Mesodermal cell (in vitro differentiated cells): Measurements from ENCODE around the gene RNF175.
A peak's percentile ranks its signal among the peaks of the same experiment; 100 is the strongest.

Experiments
- H3K27ac ChIP-seq: 2 replicates; pipeline ENCODE4 v1.7.0; 2013; ENCODE audit warnings: mild to moderate bottlenecking, low read depth, low read length, moderate library complexity; ENCODE audit not compliant: severe bottlenecking
- H3K36me3 ChIP-seq: 2 replicates; pipeline ENCODE4 v1.7.1; 2013; ENCODE audit warnings: mild to moderate bottlenecking, low read length, moderate library complexity; ENCODE audit not compliant: control insufficient read depth, insufficient read depth
- H3K4me1 ChIP-seq: one replicate; pipeline ENCODE4 v1.7.1; 2013; ENCODE audit warnings: mild to moderate bottlenecking, low read length; ENCODE audit not compliant: insufficient read depth, control insufficient read depth, poor library complexity, severe bottlenecking
- H3K4me3 ChIP-seq: 2 replicates; pipeline ENCODE4 v1.7.0; 2013; ENCODE audit warnings: low read length, control low read depth, mild to moderate bottlenecking; ENCODE audit not compliant: insufficient read depth, poor library complexity, severe bottlenecking; ENCODE audit errors: extremely low read depth
- H3K9me3 ChIP-seq: 2 replicates; pipeline ENCODE4 v1.7.1; 2013; ENCODE audit warnings: mild to moderate bottlenecking, low read length, moderate library complexity; ENCODE audit not compliant: control insufficient read depth
- WGBS, 2 experiments: methylation state at CpG; one replicate each; pipeline ENCODE4 v1.1.5; 2013; ENCODE audit warnings: missing lambda C conversion rate in 2 of 2; ENCODE audit not compliant: insufficient coverage in 2 of 2; 5-methylcytosine and 5-hydroxymethylcytosine counted together

RNF175 gene

GRCh38 chr4:153724606-153725005 is 35.2 kb downstream of the RNF175 start:
- WGBS, 2 experiments, result no CpG with 5 or more reads among the region's 5 CpGs
- Histone ChIP-seq H3K27ac (no peak overlapping the region), H3K4me3 (no peak overlapping the region), H3K4me1 (no peaks in the 10 kb centered on the region), H3K36me3 (no peaks in the 10 kb centered on the region), H3K9me3 (no peaks in the 10 kb centered on the region)

- H3K9me3 ChIP-seq, result no peaks in the 10 kb centered on the region
- WGBS, 2 experiments, result 57 to 100% methylated on average over 1 of the region's 1 CpG
- H3K27ac ChIP-seq, result no peak overlapping the region
- H3K4me3 ChIP-seq, result no peak overlapping the region
- H3K4me1 ChIP-seq, result no peaks in the 10 kb centered on the region
- H3K36me3 ChIP-seq, result no peaks in the 10 kb centered on the region
Observed at GRCh38 chr4:153722036-153722435, 37.8 kb downstream of the RNF175 start.

- Histone ChIP-seq H3K27ac (no peak overlapping the region), H3K9me3 (no peaks in the 10 kb centered on the region), H3K36me3 (no peaks in the 10 kb centered on the region), H3K4me3 (no peak overlapping the region), H3K4me1 (no peaks in the 10 kb centered on the region)
- WGBS, 2 experiments, result 83 to 100% methylated on average over 1 of the region's 2 CpGs
Observed at GRCh38 chr4:153713866-153714646, 45.8 kb downstream of the RNF175 start.

GRCh38 chr4:153710681-153711080 is 49.1 kb downstream of the RNF175 start:
- no CpG with 5 or more reads among the region's 1 CpG for WGBS, 2 experiments
- Histone ChIP-seq H3K27ac (no peak overlapping the region), H3K4me3 (no peak overlapping the region), H3K9me3 (no peaks in the 10 kb centered on the region), H3K36me3 (no peaks in the 10 kb centered on the region), H3K4me1 (no peaks in the 10 kb centered on the region)

GRCh38 chr4:153706519-153706918 is 53.3 kb downstream of the RNF175 start:
- Histone ChIP-seq H3K4me1 (no peaks in the 10 kb centered on the region), H3K4me3 (no peak overlapping the region), H3K9me3 (no peaks in the 10 kb centered on the region)

DNA sequence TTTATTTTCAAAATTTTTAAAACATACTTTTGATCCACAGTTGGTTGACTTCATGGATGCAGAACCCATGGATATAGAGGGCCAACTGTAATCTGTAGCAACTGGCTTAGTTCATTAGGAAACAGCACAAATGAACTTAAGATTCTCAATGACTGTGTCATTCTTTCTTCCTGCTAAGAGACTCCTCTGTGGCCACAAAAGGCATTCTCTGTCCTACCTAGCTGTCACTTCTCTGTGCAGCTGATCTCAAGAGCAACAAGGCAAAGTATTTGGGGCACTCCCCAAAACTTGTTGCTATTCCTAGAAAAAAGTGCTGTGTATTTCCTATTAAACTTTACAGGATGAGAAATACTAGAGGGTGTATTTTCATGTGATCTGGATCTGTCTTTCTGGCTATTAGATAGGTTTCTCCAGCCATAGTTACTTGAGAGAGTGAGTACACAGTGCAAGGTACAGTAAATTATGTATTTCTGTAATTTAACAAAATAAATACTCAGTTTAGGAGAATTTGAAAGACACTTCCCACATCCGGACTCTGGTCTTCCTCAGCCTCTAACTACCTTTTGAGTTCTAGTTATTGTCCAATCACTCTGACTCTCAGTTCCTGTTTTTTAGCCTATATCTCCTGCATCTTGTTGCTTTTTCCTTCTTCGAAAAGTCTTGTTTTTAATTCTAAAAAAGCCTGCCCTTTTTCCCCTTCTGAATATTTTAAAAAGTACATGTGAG is 53.9 kb downstream of the RNF175 start:
- Histone ChIP-seq H3K36me3 (no peaks in the 10 kb centered on the region), H3K9me3 (no peaks in the 10 kb centered on the region), H3K4me1 (no peaks in the 10 kb centered on the region), H3K4me3 (no peak overlapping the region), H3K27ac (no peak overlapping the region)
- WGBS, 2 experiments, result 80 to 100% methylated on average over 1 of the region's 2 CpGs

More at GRCh38 chr4:153706519-153706918, 53.3 kb downstream of the RNF175 start:
- Histone ChIP-seq H3K36me3 (no peaks in the 10 kb centered on the region), H3K27ac (no peak overlapping the region)

- no peaks in the 10 kb centered on the region for H3K36me3 ChIP-seq
- H3K4me1 ChIP-seq, result no peaks in the 10 kb centered on the region
- H3K4me3 ChIP-seq, result no peak overlapping the region
- 88 to 96% methylated on average over 7 of the region's 7 CpGs for WGBS, 2 experiments
- H3K9me3 ChIP-seq, result no peaks in the 10 kb centered on the region
- no peak overlapping the region for H3K27ac ChIP-seq
Observed at GRCh38 chr4:153704522-153704921, 55.3 kb downstream of the RNF175 start.

GRCh38 chr4:153684971-153685371 is 74.9 kb downstream of the RNF175 start:
- Histone ChIP-seq H3K4me3 (peak overlapping the region; percentile 41), H3K27ac (no peak overlapping the region), H3K36me3 (no peaks in the 10 kb centered on the region), H3K4me1 (no peaks in the 10 kb centered on the region), H3K9me3 (peaks cover 19% of the 10 kb centered on the region)
- 4 to 17% methylated on average over 3 to 4 of the region's 9 CpGs for WGBS, 2 experiments

GRCh38 chr4:153684182-153684970 is 75.4 kb downstream of the RNF175 start, which contains the start of gene TLR2:
Gene TLR2 (plus strand): TSS chr4:153684280. CDS start chr4:153702908, 18,628 bp downstream.
- peaks cover 14% of the 10 kb centered on the region for H3K9me3 ChIP-seq
- peak within 1 kb of the TSS; percentile 41 for H3K4me3 ChIP-seq
- no peaks in the 10 kb centered on the region for H3K4me1 ChIP-seq
- WGBS, 2 experiments, result 1 to 2% methylated on average over 52 to 70 of the region's 75 CpGs
- no peaks in the 10 kb centered on the region for H3K36me3 ChIP-seq
- H3K27ac ChIP-seq, result no peak within 1 kb of the TSS

DNA sequence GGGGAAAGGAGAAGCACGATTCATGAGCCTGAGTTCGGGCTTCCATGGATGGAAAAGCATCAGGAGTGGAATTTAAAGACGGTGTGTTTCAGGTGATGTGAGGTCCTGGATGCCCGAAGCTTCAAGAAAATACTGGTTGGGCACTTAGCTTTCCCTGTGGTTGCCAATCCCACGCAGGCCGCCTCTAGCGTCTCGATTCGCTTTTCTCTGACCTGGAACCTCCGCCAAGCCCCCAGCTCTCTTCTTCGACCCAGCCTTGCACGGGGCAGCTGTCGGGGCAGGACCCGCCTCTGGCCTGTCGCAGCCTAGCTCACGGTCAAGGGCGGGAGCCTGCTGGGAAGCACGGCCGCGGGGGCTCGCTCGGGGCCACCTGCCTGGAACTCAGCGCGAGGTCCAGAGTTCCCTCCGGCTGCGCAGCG is 76.1 kb downstream of the RNF175 start:
- Histone ChIP-seq H3K4me3 (peak overlapping the region; percentile 41), H3K4me1 (no peaks in the 10 kb centered on the region), H3K9me3 (peaks cover 12% of the 10 kb centered on the region), H3K27ac (no peak overlapping the region), H3K36me3 (no peaks in the 10 kb centered on the region)
- 11 to 12% methylated on average over 23 of the region's 27 CpGs for WGBS, 2 experiments
